HL-60/S4 treated with retinoic acid at 250 ng/mL for 4 days and 3 days (cell line): Measurements from ENCODE around the gene CALY.

Experiments
- in situ Hi-C: fragments of 300-500 bp; cut with MboI; formaldehyde crosslinking; loops from 2 replicates; pipeline ENCODE4 v1.7.0; 2022; ENCODE audit warnings: low sequenced_read_pairs

CALY gene

DNA sequence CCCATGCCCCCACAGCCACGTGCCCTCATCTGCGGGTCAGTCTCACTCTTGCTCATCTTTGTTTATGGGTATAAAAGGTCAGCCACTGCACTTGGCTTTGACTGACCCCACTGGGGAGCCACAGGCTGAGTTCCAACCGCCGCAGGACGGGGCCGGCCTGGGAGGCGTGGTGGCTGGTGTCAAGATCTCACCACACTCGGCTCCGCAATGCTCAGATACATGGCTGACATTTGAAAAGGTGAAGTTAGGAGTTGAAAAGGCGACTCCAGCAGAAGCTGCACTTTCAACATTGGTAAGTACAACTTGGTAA lies 42.9 kb downstream of the CALY start:
- in situ Hi-C loops, result no loop called here

DNA sequence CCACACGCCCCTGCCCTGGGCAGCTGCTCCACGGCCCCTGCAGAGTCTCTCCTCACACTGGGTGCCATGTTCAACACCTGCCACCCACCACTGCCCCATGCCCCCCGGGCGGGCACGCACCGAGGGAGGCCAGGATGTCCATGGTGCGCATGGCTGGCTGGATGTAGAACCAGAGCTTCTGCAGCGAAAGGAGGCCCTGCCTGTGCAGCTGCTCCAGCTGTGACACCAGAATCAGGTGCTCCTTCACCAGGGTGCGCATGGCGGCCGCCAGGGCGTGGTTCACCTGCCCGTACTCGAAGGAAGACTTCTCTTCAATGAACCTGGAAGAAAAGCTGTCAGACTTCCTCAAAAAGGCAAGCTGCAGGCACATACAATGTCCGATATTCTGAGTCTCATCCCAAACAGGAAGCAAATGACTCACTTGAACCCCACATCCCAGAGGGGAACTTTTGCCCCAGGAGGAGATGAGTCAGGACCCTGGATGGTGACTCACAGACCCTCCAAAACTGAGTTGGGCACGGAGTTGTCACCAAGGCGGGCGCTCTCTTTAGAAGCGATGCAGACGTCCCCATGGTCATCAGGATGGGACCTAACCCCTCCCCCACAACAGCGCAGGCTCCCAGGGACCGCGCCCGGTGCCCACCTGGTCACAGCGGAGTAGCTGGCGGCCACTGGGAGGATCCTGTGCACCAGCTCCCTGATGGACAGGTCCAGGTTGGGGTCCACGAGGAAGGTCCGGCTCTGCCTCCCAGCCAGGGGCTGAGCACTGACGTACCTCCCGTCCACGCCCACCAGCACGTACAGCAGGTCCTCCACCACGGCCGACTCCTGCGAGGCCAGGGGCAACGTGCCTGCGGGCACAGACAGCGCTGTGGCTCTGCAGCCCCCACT lies 43.5 kb downstream of the CALY start:
- in situ Hi-C loops, result no loop called here

DNA sequence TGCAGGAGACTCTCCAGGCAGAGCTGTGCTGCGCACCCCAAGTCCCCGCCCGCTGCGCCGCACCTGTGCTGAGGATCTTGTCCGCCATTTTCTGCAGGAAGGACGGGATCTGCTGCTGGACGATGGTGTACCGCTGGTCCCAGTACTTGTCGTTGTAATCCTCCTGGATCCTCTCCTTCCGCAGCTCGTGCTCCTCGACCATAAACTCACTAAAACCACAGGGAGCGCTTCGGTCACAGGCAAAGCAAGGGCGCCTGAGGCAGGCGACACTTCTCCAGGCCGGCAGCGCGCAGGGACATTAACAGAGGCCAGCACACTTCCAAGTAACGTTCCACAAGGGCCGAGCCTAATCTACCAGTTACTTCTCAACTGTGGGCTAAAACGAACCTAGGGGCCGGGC lies 46.9 kb downstream of the CALY start:
- in situ Hi-C loops, result no loop called here

DNA sequence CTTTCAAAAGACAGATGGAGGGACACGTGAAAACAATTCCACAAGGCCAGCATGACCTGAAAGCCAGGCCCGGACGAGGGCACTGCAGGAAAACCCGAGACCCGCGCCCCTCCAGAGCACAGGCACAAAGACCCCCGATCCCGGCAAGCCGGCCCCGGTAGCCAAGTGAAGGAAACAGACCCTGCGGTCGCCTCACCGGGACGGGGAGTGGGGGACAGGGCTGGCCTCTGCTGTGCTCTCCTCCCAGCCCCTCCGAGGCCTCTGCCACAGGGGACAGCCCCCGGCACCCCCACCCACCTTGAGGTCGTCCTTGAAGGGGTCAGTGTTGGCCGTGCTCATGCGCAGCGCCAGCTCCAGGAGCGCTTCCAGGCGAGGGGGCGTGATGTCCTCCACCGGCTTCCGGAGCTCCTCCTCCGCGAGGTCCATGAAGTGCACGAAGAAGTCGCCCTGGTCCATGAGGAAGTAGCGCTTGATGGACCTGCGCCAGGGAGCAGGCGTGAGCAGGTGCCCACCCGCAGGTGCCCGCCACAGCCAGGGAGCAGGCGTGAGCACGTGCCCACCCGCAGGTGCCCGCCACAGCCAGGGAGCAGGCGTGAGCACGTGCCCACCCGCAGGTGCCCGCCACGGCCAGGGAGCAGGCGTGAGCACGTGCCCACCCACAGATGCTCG lies 48.7 kb downstream of the CALY start:
- in situ Hi-C loops, result no loop called here

DNA sequence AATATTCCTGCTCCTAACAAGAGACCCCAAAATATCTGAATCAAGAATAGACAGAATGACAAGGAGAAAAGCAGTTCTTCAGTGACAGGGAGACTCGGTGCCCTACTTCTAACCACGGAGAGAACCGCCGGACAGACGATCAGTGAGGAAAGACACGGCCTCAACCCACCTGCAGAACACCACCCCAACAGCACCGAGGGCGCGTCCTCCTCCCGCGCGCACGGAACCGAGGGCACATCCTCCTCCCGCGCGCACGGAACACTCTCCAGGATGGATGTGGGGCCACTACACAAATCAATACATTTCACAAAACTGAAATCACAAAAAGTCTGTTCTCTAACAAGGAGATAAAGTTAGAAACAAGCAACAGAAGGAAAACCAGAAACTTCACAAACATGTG lies 50.3 kb downstream of the CALY start:
- in situ Hi-C loops, result no loop called here

DNA sequence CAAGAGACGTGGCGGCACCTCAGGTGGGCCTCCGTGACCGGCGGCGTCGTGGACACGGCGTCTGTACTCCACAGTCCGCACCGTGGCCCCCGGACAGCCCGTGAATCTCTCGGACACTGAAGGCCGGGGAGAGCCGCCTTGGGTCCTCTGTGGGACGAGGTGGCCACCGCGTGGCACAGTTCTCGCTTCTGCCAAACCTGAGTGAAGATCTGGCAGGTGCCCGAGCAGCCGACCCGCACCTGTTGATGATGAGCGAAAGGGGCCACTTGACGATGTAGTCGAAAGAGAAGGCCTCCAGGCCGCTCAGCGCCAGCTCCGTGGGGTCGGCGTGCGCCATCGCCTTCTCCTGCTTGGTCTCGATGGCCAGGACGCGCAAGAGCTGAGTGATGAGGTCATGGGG lies 51.5 kb downstream of the CALY start:
- in situ Hi-C loops, result no loop called here

DNA sequence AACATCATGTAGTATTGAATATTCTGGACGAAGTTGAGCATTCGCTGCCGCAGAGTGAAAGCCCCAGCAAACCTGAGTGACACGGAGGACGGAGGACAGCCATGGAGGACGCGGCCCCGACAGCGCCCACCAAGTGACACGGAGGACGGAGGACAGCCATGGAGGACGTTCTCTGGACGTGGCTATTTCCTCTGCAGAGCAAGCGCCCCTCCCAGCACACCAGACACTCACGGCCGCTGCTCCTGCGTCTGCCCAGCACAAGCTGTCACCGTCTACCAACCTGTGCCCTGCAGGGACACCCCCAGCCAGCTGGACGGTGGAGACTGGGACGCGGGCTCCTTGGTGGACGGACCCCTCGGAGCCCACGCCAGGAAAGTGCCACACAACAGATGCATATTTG lies 52.8 kb downstream of the CALY start:
- in situ Hi-C loops, result no loop called here

DNA sequence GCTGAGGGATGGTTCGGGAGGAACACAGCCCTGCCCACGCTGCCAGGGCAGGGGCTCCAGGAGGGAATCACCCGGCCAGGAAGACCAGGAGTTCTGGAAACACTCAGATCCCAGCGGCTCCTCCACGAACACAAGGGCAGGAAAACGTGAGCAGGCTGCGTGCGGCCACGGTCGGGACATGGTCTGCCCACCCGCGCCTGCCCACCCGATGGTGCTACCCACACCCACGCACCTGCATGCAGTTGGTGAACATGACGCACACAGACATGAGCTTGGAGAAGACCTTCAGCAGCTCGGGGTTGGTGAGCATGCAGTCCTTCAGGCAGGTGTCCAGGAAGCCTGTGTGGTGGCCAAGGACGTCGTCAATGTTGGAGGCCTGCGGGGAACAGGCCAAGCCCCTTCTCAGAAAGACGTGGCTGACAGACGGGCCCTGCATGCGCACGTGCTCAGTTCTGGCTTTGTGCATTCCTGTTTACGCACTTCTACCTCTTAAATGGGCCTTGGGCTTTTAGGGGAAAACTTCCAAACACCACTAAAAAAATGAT lies 53.8 kb downstream of the CALY start:
- in situ Hi-C loops, result no loop called here

DNA sequence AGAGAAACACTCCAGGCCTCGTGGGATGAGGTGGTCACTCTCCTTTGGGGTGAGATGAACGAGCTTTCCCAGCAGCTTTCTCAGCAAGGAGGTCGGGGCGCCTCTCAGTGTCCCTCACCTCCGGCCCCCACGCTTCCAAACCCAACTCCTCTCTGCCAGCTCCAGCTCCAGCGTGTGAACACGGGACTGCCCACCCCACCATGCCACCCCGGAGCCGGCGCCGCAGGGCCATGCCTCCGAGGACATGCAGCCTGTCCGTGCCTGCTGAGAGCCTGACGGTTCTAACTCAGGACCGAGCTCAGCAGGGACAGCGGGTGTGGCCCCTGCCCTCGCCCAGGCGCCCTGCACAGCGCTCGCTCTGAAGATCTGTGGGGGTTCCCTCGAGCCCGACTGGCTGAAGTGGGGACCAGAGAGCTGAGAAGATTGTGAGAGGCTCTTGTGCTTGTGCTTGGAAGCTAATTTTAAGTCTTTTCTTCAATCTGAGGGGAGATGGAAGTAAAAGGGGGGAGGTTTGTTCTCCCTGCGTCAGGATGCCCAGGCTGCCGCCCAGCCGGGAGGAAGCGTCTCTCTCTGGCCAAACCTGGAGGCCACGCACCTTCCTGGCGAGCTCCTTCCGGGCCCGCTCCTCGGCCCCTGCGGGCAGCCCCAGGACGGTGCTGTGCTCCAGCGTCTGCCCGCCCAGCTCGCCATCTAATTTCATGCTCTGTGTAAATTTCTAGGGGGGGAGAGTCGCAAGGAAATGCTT lies 54.9 kb downstream of the CALY start:
- in situ Hi-C loops, result no loop called here

DNA sequence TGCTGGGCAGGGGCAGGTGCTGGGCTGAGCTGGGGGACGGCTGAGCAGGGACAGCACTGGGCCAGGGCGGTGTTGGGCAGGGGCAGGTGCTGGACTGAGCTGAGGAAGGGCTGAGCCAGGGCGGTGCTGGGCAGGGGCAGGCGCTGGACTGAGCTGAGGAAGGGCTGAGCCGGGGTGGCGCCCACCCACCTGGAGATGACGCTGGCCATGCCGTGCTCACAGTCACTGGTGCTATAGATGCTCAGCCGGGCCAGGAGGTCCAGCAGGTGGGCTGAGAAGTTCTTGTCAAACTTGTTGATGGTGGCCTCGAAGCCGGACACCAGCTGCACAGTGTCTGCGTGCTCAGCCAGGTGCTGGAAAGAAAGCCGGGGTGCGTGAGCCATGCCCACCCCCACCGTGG lies 55.6 kb downstream of the CALY start:
- in situ Hi-C loops, result no loop called here

DNA sequence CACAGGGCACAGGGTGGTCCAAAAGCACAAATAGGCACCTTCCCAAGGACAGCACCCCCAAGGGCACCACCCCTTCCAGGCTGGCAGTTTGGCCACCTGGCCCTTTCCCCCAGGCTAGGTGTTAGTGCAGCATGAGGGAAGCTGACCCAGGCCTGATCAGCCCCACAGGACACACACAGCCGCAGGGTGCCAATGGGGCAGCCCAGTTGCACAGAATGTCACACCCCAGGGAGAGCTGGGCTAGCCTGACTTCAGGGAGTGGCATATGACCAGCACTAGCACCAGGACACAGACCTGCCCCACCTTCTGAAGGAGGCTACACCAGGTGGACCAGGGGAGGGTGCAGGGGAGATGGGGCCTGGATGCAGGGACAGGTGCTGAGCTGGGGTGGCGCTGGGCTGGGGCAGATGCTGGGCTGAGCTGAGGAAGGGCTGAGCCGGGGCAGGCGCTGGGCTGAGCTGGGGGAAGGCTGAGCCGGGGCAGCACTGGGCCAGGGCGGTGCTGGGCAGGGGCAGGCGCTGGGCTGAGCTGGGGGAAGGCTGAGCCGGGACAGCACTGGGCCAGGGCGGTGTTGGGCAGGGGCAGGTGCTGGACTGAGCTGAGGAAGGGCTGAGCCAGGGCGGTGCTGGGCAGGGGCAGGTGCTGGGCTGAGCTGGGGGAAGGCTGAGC lies 56.2 kb downstream of the CALY start:
- in situ Hi-C loops, result no loop called here

DNA sequence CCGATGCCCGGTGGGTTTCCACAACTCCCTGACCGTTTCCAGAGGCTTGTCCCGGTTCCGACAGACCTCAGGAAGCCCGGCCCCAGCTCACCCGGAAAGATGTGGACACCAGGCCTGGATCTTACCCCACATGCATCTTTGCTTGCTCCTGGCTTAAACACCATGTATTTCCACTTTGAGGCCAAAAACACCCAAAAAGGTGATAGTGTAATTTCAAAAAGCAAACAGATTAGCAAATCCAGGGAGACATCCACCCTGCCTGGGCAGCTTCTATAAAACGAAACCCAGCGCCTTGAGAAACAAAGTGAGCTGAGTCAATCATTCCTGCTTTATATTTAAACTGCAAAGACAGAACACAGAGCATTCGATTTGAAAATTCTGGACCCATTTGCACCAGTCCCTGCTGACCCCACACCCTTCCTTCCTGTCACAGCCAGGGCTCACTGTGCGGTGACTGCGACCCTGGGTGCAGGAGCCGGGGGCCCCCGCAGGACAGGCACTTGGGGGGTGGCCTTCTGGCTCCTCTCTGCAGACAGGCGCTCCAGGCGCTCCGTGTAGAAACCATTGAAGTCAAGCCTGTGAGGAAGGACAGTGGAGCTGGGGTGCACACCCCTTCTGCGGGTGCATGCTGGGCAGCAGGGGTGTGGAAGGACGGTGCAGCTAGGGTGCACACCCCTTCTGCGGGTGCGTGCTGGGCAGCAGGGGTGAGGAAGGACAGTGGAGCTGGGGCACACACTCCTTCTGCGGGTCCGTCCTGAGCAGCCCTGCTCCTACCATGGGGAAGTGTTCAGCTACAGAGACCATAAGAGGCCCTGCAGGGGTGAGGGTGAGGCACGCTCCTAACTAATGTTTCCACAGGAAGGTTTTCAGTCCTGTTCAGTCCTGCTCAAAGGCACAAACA lies 57.1 kb downstream of the CALY start:
- in situ Hi-C loops, result no loop called here

DNA sequence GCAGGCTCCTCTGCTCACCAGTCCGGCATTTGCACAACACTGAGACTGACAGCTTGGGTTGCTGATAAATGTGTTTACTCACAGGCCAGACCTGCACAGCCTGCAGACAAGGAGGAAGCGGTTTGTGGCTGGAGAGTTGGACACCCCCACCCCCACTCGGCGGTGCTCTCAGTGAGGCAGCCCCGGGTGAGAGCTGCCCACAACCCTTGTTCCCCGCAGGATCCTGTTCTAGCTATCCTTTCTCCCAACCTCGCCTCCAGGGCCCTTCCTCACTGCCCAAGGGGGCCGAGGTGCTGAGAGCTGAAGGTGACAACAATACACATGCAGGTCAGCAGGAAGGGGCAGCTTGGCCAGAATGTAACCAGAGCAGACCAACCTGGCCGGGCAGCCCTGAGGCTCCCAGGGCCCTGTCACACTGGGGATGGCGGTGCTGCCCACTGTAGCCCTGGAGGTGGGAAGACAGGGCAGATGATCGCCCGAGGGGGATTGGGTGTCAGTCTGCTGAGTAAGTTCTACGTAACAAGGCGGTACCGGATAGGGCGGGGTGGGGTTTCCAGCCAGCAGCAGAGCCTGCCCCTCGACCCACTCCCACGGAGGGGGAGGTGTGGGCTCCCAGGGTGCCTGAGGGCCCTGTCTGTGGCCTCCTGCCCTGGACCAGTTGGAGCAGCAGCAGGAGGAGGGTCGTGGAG lies 58.0 kb downstream of the CALY start:
- in situ Hi-C loops, result no loop called here

DNA sequence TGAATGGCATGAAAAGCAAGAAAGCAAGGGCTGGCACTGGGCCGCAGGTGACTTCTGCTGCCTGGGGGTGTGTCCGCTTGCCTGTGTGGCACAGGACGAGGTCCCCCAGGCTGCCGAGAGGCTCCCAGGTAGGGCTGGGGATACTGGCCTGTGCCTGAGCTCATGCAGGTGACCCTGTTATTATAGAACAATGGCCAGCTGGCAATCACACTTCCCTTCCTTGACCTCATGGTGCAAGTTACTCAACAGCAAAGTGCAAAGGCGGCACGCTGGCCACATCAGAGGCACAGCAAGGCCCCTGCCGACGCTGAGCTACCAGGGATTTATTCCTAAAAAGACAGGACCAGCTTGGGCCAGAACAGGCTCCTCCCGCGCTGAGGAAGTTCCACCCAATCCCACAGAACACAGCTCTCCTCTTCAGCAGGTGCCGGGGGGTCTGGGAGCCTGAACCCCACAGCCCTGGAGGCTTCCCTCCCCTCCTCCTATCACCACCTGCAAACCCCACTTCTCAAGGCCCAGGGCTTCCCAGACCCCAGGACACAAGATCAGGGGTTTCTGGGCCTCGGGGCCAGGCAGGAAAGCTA lies 58.6 kb downstream of the CALY start:
- in situ Hi-C loops, result no loop called here

DNA sequence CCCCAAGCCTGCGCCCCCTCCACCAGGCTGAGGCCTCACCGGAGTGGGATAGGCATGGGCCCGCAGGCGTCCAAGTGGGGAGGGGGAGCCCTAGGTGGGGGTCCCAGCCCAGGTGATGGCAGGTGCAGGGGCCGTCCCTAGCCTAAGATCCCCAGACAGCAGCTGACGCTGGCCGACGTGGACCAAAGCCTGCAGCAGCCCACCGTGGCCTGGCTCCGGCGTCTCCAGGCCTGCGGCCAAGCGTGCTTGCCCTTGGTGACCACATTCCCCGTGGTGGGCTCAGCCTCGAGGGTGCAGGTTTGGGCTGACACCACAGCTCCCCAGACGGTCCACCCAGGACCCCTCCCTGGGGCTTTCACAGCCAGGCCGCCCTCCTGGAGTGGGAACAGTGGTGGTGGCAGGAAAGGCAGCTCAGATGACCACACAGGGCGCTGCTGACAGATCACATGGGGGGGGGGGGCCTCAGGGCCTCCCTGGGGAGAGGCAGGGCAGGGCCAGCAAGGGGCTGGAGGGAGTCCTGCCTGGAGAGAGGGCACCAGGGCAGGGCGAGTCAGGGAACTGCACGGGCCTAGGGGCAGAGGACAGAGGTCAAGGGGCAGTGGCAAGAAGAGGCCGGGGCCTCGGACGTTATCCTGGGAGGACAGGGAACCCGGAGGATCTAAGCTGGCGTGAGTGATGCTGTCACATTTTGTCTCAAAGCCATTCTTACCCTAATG lies 59.3 kb downstream of the CALY start:
- in situ Hi-C loops, result no loop called here

DNA sequence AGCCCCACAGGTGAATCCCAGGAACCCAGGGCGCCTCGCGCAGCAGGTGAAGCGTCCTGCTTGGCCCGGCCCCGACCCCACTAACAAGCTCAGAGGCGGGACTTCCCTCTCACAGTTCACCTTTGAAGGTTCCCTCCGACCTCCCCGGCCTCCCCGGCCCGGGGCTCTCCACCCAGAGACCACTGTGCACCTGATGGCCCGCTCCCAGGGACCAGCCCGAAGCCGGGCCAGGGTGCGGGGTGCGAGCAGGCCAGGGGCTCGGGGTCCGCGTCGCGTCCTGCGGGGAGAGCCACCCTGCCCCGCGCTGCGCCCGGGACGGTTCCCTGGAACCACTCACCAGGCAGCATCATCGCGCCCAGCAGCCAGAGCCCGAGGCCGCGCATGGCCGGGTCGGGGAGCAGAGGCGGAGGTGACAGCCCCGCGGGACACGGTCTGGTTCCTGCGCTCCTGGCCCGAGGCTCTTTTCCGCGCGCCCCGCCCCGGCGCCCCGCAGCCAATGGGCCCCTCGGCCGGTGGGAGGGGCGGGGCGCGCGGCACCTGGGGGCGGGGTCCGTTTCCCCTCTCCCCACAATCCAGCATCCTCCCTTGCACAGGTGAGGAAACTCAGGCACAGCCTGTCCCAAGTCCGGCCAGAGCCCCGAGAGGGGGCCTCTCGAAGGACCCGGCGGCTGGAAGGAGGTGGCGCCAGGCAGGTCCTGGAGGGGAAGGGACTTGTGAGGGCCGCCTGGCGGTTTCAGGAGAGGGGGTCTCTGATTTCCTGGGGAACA lies 60.1 kb downstream of the CALY start, which contains the start of gene ADAM8:
TSS of gene ADAM8 (minus strand) at position 434 of the 767 bp plus-strand sequence. CDS start at position 383, 51 bp downstream.
- in situ Hi-C loops, result no loop called here

DNA sequence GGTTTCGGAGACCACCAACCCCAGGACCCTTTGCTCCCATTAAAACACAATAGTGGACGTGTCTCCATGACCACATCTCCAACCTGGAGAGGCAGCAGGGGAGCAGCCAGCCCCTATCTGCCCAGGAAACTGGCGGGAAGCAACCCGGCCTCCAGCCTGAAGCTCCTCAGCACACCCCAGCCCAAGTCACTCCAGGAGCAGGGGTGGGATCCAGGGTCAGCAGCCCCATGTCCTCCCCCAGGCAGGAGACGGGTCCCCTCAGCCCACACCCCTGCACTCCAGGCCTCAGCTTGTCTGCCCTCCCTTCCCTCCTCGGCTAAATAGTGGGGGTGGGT lies 60.6 kb downstream of the CALY start:
- in situ Hi-C loops, result no loop called here

DNA sequence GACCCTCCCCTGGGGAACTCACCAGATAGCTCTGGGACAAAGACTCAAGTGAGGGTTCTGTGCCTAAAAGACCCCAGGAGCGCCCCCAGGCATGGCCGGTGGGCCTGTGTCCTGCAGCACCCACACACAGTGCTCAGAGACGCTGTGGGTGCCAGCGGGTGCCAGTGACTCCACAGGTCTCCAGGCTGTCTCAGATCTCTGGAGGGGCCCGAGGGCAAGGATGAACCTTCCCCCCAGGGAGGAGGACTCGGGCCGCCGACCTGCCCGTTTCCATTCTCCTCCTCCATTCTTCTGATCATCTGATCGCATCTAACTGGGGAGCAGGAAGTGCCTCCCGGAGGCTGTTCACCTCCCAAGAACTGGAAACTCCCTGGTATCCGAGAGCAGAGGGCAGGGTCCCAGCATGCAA lies 61.0 kb downstream of the CALY start:
- in situ Hi-C loops, result no loop called here
